HL-60 (cell line): ENCODE data around the gene NDUFAF2.

Experiments
- DNase-seq, 2 experiments: peaks; one replicate each; pipeline ENCODE4 v3.0.0-alpha.2; 2010 to 2020; ENCODE audit warnings: low read depth in 1 of 2, low spot score in 1 of 2
- H3K27ac ChIP-seq: fragments of 250-450 bp; sonication (Bioruptor Pico); replicated peaks from 2 replicates; pipeline ENCODE4 v1.5.1; 2020; ENCODE audit warnings: mild to moderate bottlenecking, moderate library complexity
- H3K27me3 ChIP-seq: fragments of 250-450 bp; sonication (Bioruptor Pico); 2 replicates; pipeline ENCODE4 v1.5.1; 2021; ENCODE audit warnings: mild to moderate bottlenecking, moderate library complexity; ENCODE audit not compliant: insufficient read depth, poor library complexity, severe bottlenecking
- H3K4me3 ChIP-seq: replicated peaks from 2 replicates; pipeline ENCODE4 v1.5.1; 2011; ENCODE audit warnings: mild to moderate bottlenecking, control low read depth, low read length; ENCODE audit not compliant: insufficient read depth
- CTCF ChIP-seq: IDR thresholded peaks from one replicate; pipeline ENCODE4 v1.5.1; 2011; ENCODE audit warnings: low read length, control low read depth, inconsistent platforms; ENCODE audit not compliant: insufficient read depth
- GABPA ChIP-seq: IDR thresholded peaks from 2 replicates; pipeline ENCODE4 v1.6.1; 2012; ENCODE audit warnings: low read depth
- POLR2AphosphoS5 ChIP-seq: IDR thresholded peaks from 2 replicates; pipeline ENCODE4 v1.6.1; 2012; ENCODE audit warnings: low read depth
- SPI1 ChIP-seq: IDR thresholded peaks from 2 replicates; pipeline ENCODE4 v1.6.1; 2012; ENCODE audit warnings: low read depth, mild to moderate bottlenecking, borderline replicate concordance
- TF ChIP-seq, protein P1 (sequence below): IDR thresholded peaks from 2 replicates; pipeline ENCODE4 v1.6.1; 2012; ENCODE audit warnings: low read depth; ENCODE audit not compliant: insufficient replicate concordance

Gene NDUFAF2

GRCh38 chr5:60929024-60929423 is 16.0 kb upstream of the NDUFAF2 start:
- H3K27me3 ChIP-seq, result no peaks in the 10 kb centered on the region
- DNase-seq, result no peak
- TF ChIP-seq GABPA, result no peak

DNA sequence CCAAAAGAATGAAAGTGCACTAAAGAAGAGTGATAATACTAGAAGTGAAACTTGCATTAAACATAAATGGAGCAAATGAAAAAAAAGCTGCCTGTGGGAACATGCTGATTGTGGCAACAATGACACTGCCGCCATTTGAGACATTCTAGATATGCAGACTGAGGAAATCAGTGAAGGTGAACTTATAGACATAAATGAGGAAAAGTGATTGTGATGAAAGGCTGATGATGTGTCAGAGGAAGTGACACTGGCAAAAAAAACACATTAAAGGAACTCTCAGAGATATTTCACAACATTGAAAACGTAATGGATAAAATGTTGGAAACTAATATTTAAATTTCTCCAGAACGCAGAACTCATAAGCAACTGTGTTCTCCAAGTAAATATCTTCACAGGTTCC is 1.4 kb upstream of the NDUFAF2 start:
- DNase-seq, result peak in 1 of 2 experiments; percentile 5
- TF ChIP-seq POLR2AphosphoS5 (no peak), CTCF (no peak), GABPA (no peak), SPI1 (peak; percentile 30; the same call in 1 of the 2 replicates)
- TF ChIP-seq, protein P1, sequence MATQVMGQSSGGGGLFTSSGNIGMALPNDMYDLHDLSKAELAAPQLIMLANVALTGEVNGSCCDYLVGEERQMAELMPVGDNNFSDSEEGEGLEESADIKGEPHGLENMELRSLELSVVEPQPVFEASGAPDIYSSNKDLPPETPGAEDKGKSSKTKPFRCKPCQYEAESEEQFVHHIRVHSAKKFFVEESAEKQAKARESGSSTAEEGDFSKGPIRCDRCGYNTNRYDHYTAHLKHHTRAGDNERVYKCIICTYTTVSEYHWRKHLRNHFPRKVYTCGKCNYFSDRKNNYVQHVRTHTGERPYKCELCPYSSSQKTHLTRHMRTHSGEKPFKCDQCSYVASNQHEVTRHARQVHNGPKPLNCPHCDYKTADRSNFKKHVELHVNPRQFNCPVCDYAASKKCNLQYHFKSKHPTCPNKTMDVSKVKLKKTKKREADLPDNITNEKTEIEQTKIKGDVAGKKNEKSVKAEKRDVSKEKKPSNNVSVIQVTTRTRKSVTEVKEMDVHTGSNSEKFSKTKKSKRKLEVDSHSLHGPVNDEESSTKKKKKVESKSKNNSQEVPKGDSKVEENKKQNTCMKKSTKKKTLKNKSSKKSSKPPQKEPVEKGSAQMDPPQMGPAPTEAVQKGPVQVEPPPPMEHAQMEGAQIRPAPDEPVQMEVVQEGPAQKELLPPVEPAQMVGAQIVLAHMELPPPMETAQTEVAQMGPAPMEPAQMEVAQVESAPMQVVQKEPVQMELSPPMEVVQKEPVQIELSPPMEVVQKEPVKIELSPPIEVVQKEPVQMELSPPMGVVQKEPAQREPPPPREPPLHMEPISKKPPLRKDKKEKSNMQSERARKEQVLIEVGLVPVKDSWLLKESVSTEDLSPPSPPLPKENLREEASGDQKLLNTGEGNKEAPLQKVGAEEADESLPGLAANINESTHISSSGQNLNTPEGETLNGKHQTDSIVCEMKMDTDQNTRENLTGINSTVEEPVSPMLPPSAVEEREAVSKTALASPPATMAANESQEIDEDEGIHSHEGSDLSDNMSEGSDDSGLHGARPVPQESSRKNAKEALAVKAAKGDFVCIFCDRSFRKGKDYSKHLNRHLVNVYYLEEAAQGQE, result no peak
- Histone ChIP-seq H3K27me3 (no peaks in the 10 kb centered on the region), H3K4me3 (no peak overlapping the region), H3K27ac (no peak overlapping the region; the same call in 1 of the 2 replicates)

More at GRCh38 chr5:60929024-60929423, 16.0 kb upstream of the NDUFAF2 start:
- Histone ChIP-seq H3K4me3 (no peak overlapping the region), H3K27ac (no peak overlapping the region)

DNA sequence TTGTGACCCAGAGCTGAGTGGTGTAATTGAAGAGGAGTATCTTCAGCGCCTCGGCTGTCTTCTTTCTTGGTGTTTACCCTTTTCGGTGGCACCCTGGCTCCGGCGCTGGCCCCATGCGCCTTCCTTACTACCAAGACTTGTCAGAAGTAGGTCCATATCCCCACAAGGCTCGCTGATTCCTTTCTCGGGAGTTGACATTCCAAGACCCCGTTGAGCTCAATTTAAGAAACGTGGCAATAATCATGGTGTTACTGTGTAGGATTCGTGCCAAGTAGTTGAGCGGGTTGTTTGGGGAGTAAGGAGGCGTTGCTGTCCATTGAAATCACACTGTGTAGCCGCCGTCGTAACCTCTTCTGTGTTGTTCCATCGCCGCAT is 795 bp downstream of the NDUFAF2 start:
- Histone ChIP-seq H3K4me3 (peak overlapping the region; percentile 69), H3K27ac (peak overlapping the region; percentile 52)
- TF ChIP-seq SPI1, result no peak
- TF ChIP-seq CTCF, result no peak
- no peak for TF ChIP-seq GABPA
- TF ChIP-seq, protein P1, result no peak

GRCh38 chr5:60948738-60949137 is 3.7 kb downstream of the NDUFAF2 start:
- Histone ChIP-seq H3K4me3 (no peak overlapping the region), H3K27ac (no peak overlapping the region), H3K27me3 (no peaks in the 10 kb centered on the region)
- TF ChIP-seq, protein P1, result no peak
- TF ChIP-seq GABPA, result no peak
- no peak for TF ChIP-seq SPI1
- TF ChIP-seq CTCF, result no peak
- DNase-seq, result no peak

More for the DNA sequence above, 795 bp downstream of the NDUFAF2 start:
- no peaks in the 10 kb centered on the region for H3K27me3 ChIP-seq
- DNase-seq, result no peak
